ENCODE measurements around the gene SNAI3.

GRCh38 chr16:88735121-88735520 is 48.8 kb upstream of the SNAI3 start:
- no peak for TF ChIP-seq CTCF (IDR thresholded peaks at IDR 0.05; ENCODE audit: insufficient read depth, low read length, poor library complexity, severe bottlenecking)
- no peak for TF ChIP-seq EZH2phosphoT487 (conservative IDR thresholded peaks at IDR 0.05; ENCODE audit: low read length)

Data from SU-DHL-6 (cell line).